ENCODE data around the gene HEPHL1.

Gene HEPHL1

GRCh38 chr11:94058630-94059029 is 37.5 kb downstream of the HEPHL1 start:
- DNase-seq (ENCODE audit: low read depth in 1 of 2, low spot score in 1 of 2) = no peak
- Histone ChIP-seq H3K4me3 (replicated peaks; ENCODE audit: insufficient read depth, low read length) (no peak overlapping the region), H3K27ac (replicated peaks) (no peak overlapping the region), H3K27me3 (ENCODE audit: insufficient read depth, poor library complexity, severe bottlenecking) (peaks cover 5% of the 10 kb centered on the region)
- TF ChIP-seq SPI1 (IDR thresholded peaks at IDR 0.05; ENCODE audit: borderline replicate concordance, low read depth) (no peak), GABPA (IDR thresholded peaks at IDR 0.05; ENCODE audit: low read depth) (no peak), REST (IDR thresholded peaks at IDR 0.05; ENCODE audit: insufficient replicate concordance, low read depth) (no peak), POLR2AphosphoS5 (IDR thresholded peaks at IDR 0.05; ENCODE audit: low read depth) (no peak), CTCF (IDR thresholded peaks at IDR 0.05; ENCODE audit: insufficient read depth, low read length) (no peak)

GRCh38 chr11:94059065-94059464 is 37.9 kb downstream of the HEPHL1 start:
- H3K27ac ChIP-seq (replicated peaks) = no peak overlapping the region
- TF ChIP-seq REST (IDR thresholded peaks at IDR 0.05; ENCODE audit: insufficient replicate concordance, low read depth) = no peak
- no peak for TF ChIP-seq SPI1 (IDR thresholded peaks at IDR 0.05; ENCODE audit: borderline replicate concordance, low read depth)
- no peak for TF ChIP-seq CTCF (IDR thresholded peaks at IDR 0.05; ENCODE audit: insufficient read depth, low read length)
- no peak for TF ChIP-seq GABPA (IDR thresholded peaks at IDR 0.05; ENCODE audit: low read depth)
- TF ChIP-seq POLR2AphosphoS5 (IDR thresholded peaks at IDR 0.05; ENCODE audit: low read depth) = no peak
- no peak overlapping the region for H3K4me3 ChIP-seq (replicated peaks; ENCODE audit: insufficient read depth, low read length)
- peaks cover 5% of the 10 kb centered on the region for H3K27me3 ChIP-seq (ENCODE audit: insufficient read depth, poor library complexity, severe bottlenecking)
- DNase-seq (ENCODE audit: low read depth in 1 of 2, low spot score in 1 of 2) = no peak

GRCh38 chr11:94060401-94060800 is 39.2 kb downstream of the HEPHL1 start:
- Histone ChIP-seq H3K27ac (replicated peaks) (no peak overlapping the region), H3K27me3 (ENCODE audit: insufficient read depth, poor library complexity, severe bottlenecking) (peaks cover 5% of the 10 kb centered on the region), H3K4me3 (replicated peaks; ENCODE audit: insufficient read depth, low read length) (no peak overlapping the region)
- DNase-seq (ENCODE audit: low read depth in 1 of 2, low spot score in 1 of 2) = no peak
- TF ChIP-seq POLR2AphosphoS5 (IDR thresholded peaks at IDR 0.05; ENCODE audit: low read depth) (no peak), SPI1 (IDR thresholded peaks at IDR 0.05; ENCODE audit: borderline replicate concordance, low read depth) (no peak), GABPA (IDR thresholded peaks at IDR 0.05; ENCODE audit: low read depth) (no peak), REST (IDR thresholded peaks at IDR 0.05; ENCODE audit: insufficient replicate concordance, low read depth) (no peak), CTCF (IDR thresholded peaks at IDR 0.05; ENCODE audit: insufficient read depth, low read length) (no peak)
